ENCODE measurements around the gene FKBP8. TPM values are rescaled to one million over a fixed set of nuclear protein-coding genes. Genes with fewer than 3 reads are reported as not detected.
"Not testable (repeated sequence)": the region's sequence is repeated elsewhere in the genome, so short reads cannot be mapped to it uniquely, and the experiment has no call there.

The FKBP8 gene
- polyA plus RNA-seq, 3 donors from 2014 or later: 85.7 to 137 (median 94.5) TPM

GRCh38 chr19:18522862-18523440 lies 20.4 kb downstream of the FKBP8 start:
- DNase-seq, H3K36me3 Mint-ChIP-seq, H3K9me3 Mint-ChIP-seq: not testable (repeated sequence)
- peak overlapping the region; percentile 93 to 97 (median 96) for H3K27ac Mint-ChIP-seq
- peak overlapping the region in 3 of 5 donors; percentile 90 to 99 (median 94) for H3K4me3 Mint-ChIP-seq
- H3K4me1 Mint-ChIP-seq: peaks cover 19 to 29% of the 10 kb centered on the region in 2 donors
- H3K27me3 Mint-ChIP-seq (ENCODE audit: low read depth in 3 of 3): peaks cover 4 to 13% (median 10%) of the 10 kb centered on the region in 3 donors

GRCh38 chr19:18522124-18522861 lies 21.1 kb downstream of the FKBP8 start:
- Mint-ChIP-seq H3K4me3 (peak overlapping the region; percentile 90 to 99 (median 95)), H3K9me3 (no peaks in the 10 kb centered on the region), H3K27me3 (ENCODE audit: low read depth in 3 of 3) (peaks cover 4 to 13% (median 10%) of the 10 kb centered on the region in 3 donors), H3K27ac (peak overlapping the region; percentile 93 to 97 (median 96)), H3K4me1 (peaks cover 19 to 29% of the 10 kb centered on the region in 2 donors), H3K36me3 (no peaks in the 10 kb centered on the region)
- peak; percentile 100 for DNase-seq

- Mint-ChIP-seq H3K27me3 (ENCODE audit: low read depth in 3 of 3) (peaks cover 4 to 13% (median 10%) of the 10 kb centered on the region in 3 donors), H3K4me1 (peaks cover 23 to 32% of the 10 kb centered on the region in 2 donors), H3K36me3 (no peaks in the 10 kb centered on the region), H3K4me3 (peak within 1 kb of the TSS; percentile 90 to 99 (median 97)), H3K27ac (peak within 1 kb of the TSS; percentile 93 to 98 (median 96)), H3K9me3 (no peaks in the 10 kb centered on the region)
- DNase-seq: no peak
These were observed 21.7 kb downstream of the FKBP8 start, which contains the start of gene ELL for GRCh38 chr19:18521692-18522123. TSS of gene ELL (minus strand) at chr19:18522070. CDS start at chr19:18522055, 15 bp downstream.

- no peaks in the 10 kb centered on the region for H3K9me3 Mint-ChIP-seq
- H3K36me3 Mint-ChIP-seq: no peaks in the 10 kb centered on the region
These were observed 22.3 kb downstream of the FKBP8 start for GRCh38 chr19:18520848-18521691.

GRCh38 chr19:18519962-18520847 lies 23.2 kb downstream of the FKBP8 start:
- H3K9me3 Mint-ChIP-seq: no peaks in the 10 kb centered on the region
- peak overlapping the region; percentile 90 to 99 (median 95) for H3K4me3 Mint-ChIP-seq
- no peaks in the 10 kb centered on the region for H3K36me3 Mint-ChIP-seq
- H3K4me1 Mint-ChIP-seq: peaks cover 33 to 47% of the 10 kb centered on the region in 2 donors
- H3K27ac Mint-ChIP-seq: peak overlapping the region; percentile 92 to 98 (median 96)
- H3K27me3 Mint-ChIP-seq (ENCODE audit: low read depth in 3 of 3): peaks cover 4 to 13% (median 11%) of the 10 kb centered on the region in 3 donors
- peak; percentile 48 to 57 (median 55) for DNase-seq

More at GRCh38 chr19:18520848-18521691, 22.3 kb downstream of the FKBP8 start:
- peak overlapping the region; percentile 92 to 98 (median 96) for H3K27ac Mint-ChIP-seq
- H3K4me1 Mint-ChIP-seq: peaks cover 29 to 39% of the 10 kb centered on the region in 2 donors
- H3K27me3 Mint-ChIP-seq (ENCODE audit: low read depth in 3 of 3): peaks cover 4 to 13% (median 11%) of the 10 kb centered on the region in 3 donors
- peak in 1 of 3 donors; percentile 24 for DNase-seq
- H3K4me3 Mint-ChIP-seq: peak overlapping the region; percentile 90 to 99 (median 97)

GRCh38 chr19:18518639-18519038 lies 24.7 kb downstream of the FKBP8 start:
- Mint-ChIP-seq H3K27me3 (ENCODE audit: low read depth in 3 of 3) (peaks cover 4 to 15% (median 11%) of the 10 kb centered on the region in 3 donors), H3K4me1 (peaks cover 43 to 60% of the 10 kb centered on the region in 2 donors), H3K4me3 (no peak overlapping the region), H3K27ac (no peak overlapping the region), H3K9me3 (no peaks in the 10 kb centered on the region), H3K36me3 (no peaks in the 10 kb centered on the region)
- DNase-seq: no peak

- no peaks in the 10 kb centered on the region for H3K9me3 Mint-ChIP-seq
- no peak overlapping the region for H3K4me3 Mint-ChIP-seq
- H3K27ac Mint-ChIP-seq: no peak overlapping the region
- no peaks in the 10 kb centered on the region for H3K36me3 Mint-ChIP-seq
- peaks cover 3 to 13% (median 11%) of the 10 kb centered on the region in 3 donors for H3K27me3 Mint-ChIP-seq (ENCODE audit: low read depth in 3 of 3)
- H3K4me1 Mint-ChIP-seq: peaks cover 52 to 69% of the 10 kb centered on the region in 2 donors
- no peak for DNase-seq
These were observed 25.8 kb downstream of the FKBP8 start for GRCh38 chr19:18517606-18518005.

- no peak for DNase-seq
- Mint-ChIP-seq H3K27ac (peak overlapping the region in 3 of 6 donors; percentile 0 to 56 (median 40)), H3K27me3 (ENCODE audit: low read depth in 3 of 3) (peaks cover 0 to 6% (median 2%) of the 10 kb centered on the region in 3 donors), H3K36me3 (no peaks in the 10 kb centered on the region), H3K4me1 (peaks cover 52 to 66% of the 10 kb centered on the region in 2 donors), H3K9me3 (no peaks in the 10 kb centered on the region), H3K4me3 (no peak overlapping the region)
These were observed 27.4 kb downstream of the FKBP8 start for GRCh38 chr19:18515959-18516358.

GRCh38 chr19:18514800-18515682 lies 28.3 kb downstream of the FKBP8 start:
- Mint-ChIP-seq H3K27ac (peak overlapping the region in 3 of 6 donors; percentile 48 to 72 (median 53)), H3K27me3 (ENCODE audit: low read depth in 3 of 3) (peaks cover 0 to 6% (median 4%) of the 10 kb centered on the region in 3 donors), H3K9me3 (no peaks in the 10 kb centered on the region), H3K4me1 (peaks cover 44 to 56% of the 10 kb centered on the region in 2 donors), H3K4me3 (peak overlapping the region in 1 of 5 donors; percentile 14), H3K36me3 (no peaks in the 10 kb centered on the region)
- DNase-seq: no peak

- Mint-ChIP-seq H3K36me3 (no peaks in the 10 kb centered on the region), H3K4me1 (peaks cover 46 to 48% of the 10 kb centered on the region in 2 donors), H3K4me3 (no peak overlapping the region), H3K9me3 (no peaks in the 10 kb centered on the region), H3K27ac (peak overlapping the region in 1 of 6 donors; percentile 53), H3K27me3 (ENCODE audit: low read depth in 3 of 3) (peaks cover 0 to 5% (median 3%) of the 10 kb centered on the region in 3 donors)
- DNase-seq: no peak
These were observed 29.5 kb downstream of the FKBP8 start for GRCh38 chr19:18513868-18514267.

GRCh38 chr19:18510216-18510615 lies 33.2 kb downstream of the FKBP8 start:
- Mint-ChIP-seq H3K27ac (peak overlapping the region in 1 of 6 donors; percentile 23), H3K9me3 (no peaks in the 10 kb centered on the region), H3K4me1 (peaks cover 56 to 63% of the 10 kb centered on the region in 2 donors), H3K36me3 (no peaks in the 10 kb centered on the region), H3K4me3 (no peak overlapping the region), H3K27me3 (ENCODE audit: low read depth in 3 of 3) (peaks cover 2 to 13% (median 3%) of the 10 kb centered on the region in 3 donors)
- no peak for DNase-seq

GRCh38 chr19:18508585-18508984 lies 34.8 kb downstream of the FKBP8 start:
- Mint-ChIP-seq H3K27ac (peak overlapping the region in 1 of 6 donors; percentile 45), H3K9me3 (no peaks in the 10 kb centered on the region), H3K36me3 (no peaks in the 10 kb centered on the region), H3K4me3 (no peak overlapping the region), H3K27me3 (ENCODE audit: low read depth in 3 of 3) (peaks cover 2 to 21% (median 5%) of the 10 kb centered on the region in 3 donors), H3K4me1 (peaks cover 59 to 69% of the 10 kb centered on the region in 2 donors)
- DNase-seq: no peak
